ENCODE measurements around the gene GET4. TPM values are rescaled to one million over a fixed set of nuclear protein-coding genes. Genes with fewer than 3 reads are reported as not detected.

Gene GET4
- total and polyA plus RNA-seq, 2 of the 4 experiments (the other 2 are of a cell fraction): 11.3 to 30.9 TPM

- Histone ChIP-seq H4K20me1 (ENCODE audit: insufficient read depth, low read length) (no peaks in the 10 kb centered on the region; the same call in 1 of the 2 replicates), H3K56ac (ENCODE audit: extremely low read depth, insufficient read depth, low read length) (no peak overlapping the region), H2BK20ac (ENCODE audit: low read depth, low read length) (no peak overlapping the region), H2BK5ac (ENCODE audit: low read depth, low read length, poor library complexity, severe bottlenecking) (peak overlapping the region; percentile 23), H3K9me3 (ENCODE audit: control insufficient read depth, insufficient read depth, low read length) (no peaks in the 10 kb centered on the region), H3K36me3 (ENCODE audit: control insufficient read depth, insufficient read depth, low read length) (no peaks in the 10 kb centered on the region), H4K5ac (ENCODE audit: low read depth, low read length) (no peak overlapping the region), H2BK120ac (ENCODE audit: low read depth, low read length) (no peak overlapping the region), H3K9ac (ENCODE audit: low read depth, low read length) (no peak overlapping the region), H3K14ac (replicated peaks; ENCODE audit: low read depth, low read length) (no peak overlapping the region), H2AFZ (replicated peaks; ENCODE audit: low read length, poor library complexity) (no peak overlapping the region), H3K4ac (ENCODE audit: low read depth, low read length) (no peak overlapping the region), H3K27ac (ENCODE audit: insufficient read depth, low read length) (no peak overlapping the region), H4K91ac (ENCODE audit: insufficient read depth, low read depth, low read length) (no peak overlapping the region), H3K4me3 (ENCODE audit: insufficient read depth, low read depth, low read length) (no peak overlapping the region), H3K9me1 (ENCODE audit: insufficient read depth, low read length) (no peaks in the 10 kb centered on the region), H3K4me1 (ENCODE audit: control insufficient read depth, insufficient read depth, low read length) (peaks cover 7% of the 10 kb centered on the region), H3K18ac (ENCODE audit: low read depth, low read length) (no peak overlapping the region), H2AK9ac (replicated peaks; ENCODE audit: low read depth, low read length, poor library complexity) (peak overlapping the region; percentile 15), H3K79me1 (ENCODE audit: low read depth in 1 of 2, low read length in 2 of 2) (no peaks in the 10 kb centered on the region), H3K23ac (ENCODE audit: low read depth, low read length) (no peak overlapping the region), H3K4me2 (ENCODE audit: low read depth, low read length) (no peak overlapping the region), H4K8ac (ENCODE audit: low read depth in 2 of 2, low read length in 2 of 2) (no peak overlapping the region), H2BK15ac (ENCODE audit: low read depth, low read length) (no peak overlapping the region), H2AK5ac (ENCODE audit: low read depth, low read length) (no peak overlapping the region), H3K27me3 (ENCODE audit: control insufficient read depth, insufficient read depth, low read length) (no peaks in the 10 kb centered on the region; the same call in 1 of the 2 replicates)
- ChIA-PET POLR2A (ENCODE audit: unreplicated experiment) (no interaction called here), CTCF (no interaction called here)
- TF ChIP-seq MXI1 (IDR thresholded peaks at IDR 0.05; ENCODE audit: borderline replicate concordance, low read depth, low read length): no peak
- no peak for TF ChIP-seq RCOR1 (IDR thresholded peaks at IDR 0.05; ENCODE audit: insufficient replicate concordance, low read length)
- no peak for TF ChIP-seq CHD1 (IDR thresholded peaks at IDR 0.05; ENCODE audit: low read depth, low read length)
- no peak for TF ChIP-seq CEBPB (IDR thresholded peaks at IDR 0.05; ENCODE audit: low read depth, low read length)
- TF ChIP-seq RAD21 (IDR thresholded peaks at IDR 0.05; ENCODE audit: low read length): no peak
- 58% methylated on average over 3 of the region's 10 CpGs; no CpG with 5 or more reads in 1 of the 2 experiments for WGBS, 2 experiments (ENCODE audit: extremely low coverage in 2 of 2, insufficient read length in 1 of 2)
- BruUV-seq (replicated peaks): no TSS peak
- intact Hi-C loops (cut with micrococcal nuclease): loop anchor here (10.0 kb wide), 1 partner anchor 138 kb away; the partner anchor contains the start of gene GPR146
- ATAC-seq (ENCODE audit: low read depth) (no peak), DNase-seq (no peak)
- in situ Hi-C loops (cut with MboI; ENCODE audit: low sequenced_read_pairs): no loop called here
- dilution Hi-C loops (cut with HindIII; ENCODE audit: low sequenced_read_pairs, unreplicated experiment): no loop called here
Observed at GRCh38 chr7:906776-907157, 30.4 kb downstream of the GET4 start.

Measured in IMR-90 (cell line).